Right lobe of liver (tissue), 6 donors: Measurements from ENCODE around the gene GPR3. TPM values are rescaled to one million over a fixed set of nuclear protein-coding genes. Genes with fewer than 3 reads are reported as not detected.
A peak's percentile ranks its signal among the peaks of the same experiment; 100 is the strongest.

Experiments
- ATAC-seq, 4 donors: fragments of 200-7000 bp; cut with Tn5 transposase; one replicate each; pipeline ENCODE4 v1.9.1; 2020; ENCODE audit warnings: mild to moderate bottlenecking in 4 of 4, moderate library complexity in 4 of 4
- DNase-seq, 3 donors: peaks; one replicate each; pipeline ENCODE4 v3.0.0-alpha.2; 2020
- H3K27ac ChIP-seq, 3 donors: fragments of 200-600 bp; one replicate each; pipeline ENCODE4 v1.8.0; 2022
- H3K27me3 ChIP-seq, 2 donors: fragments of 200-600 bp; one replicate each; pipeline ENCODE4 v1.8.0; 2022
- H3K36me3 ChIP-seq, 4 donors: fragments of 200-600 bp; sonication (generic) in 1 of 4; one replicate each; pipeline versions ENCODE4 v1.5.1 to v1.8.0; 2017 to 2022; ENCODE audit warnings: control low read depth in 1 of 4
- H3K4me1 ChIP-seq, 4 donors: fragments of 200-600 bp; sonication (generic) in 1 of 4; one replicate each; pipeline versions ENCODE4 v1.5.1 to v1.8.0; 2017 to 2022; ENCODE audit warnings: control low read depth in 1 of 4
- H3K4me3 ChIP-seq, 3 donors: fragments of 200-600 bp; one replicate each; pipeline ENCODE4 v1.8.0; 2022
- H3K9me3 ChIP-seq, 4 donors: fragments of 200-600 bp; sonication (generic) in 1 of 4; one replicate each; pipeline versions ENCODE4 v1.5.1 to v1.8.0; 2017 to 2022; ENCODE audit warnings: control low read depth in 1 of 4
- POLR2A ChIP-seq: fragments of 450-650 bp; IDR thresholded peaks from one replicate; pipeline ENCODE4 v1.6.1; 2017; ENCODE audit warnings: antibody characterized with exemption, mild to moderate bottlenecking
- WGBS: methylation state at CpG from one replicate; pipeline ENCODE4 v1.1.6; 2018; ENCODE audit warnings: low coverage, low lambda C conversion rate; ENCODE audit not compliant: insufficient coverage; ENCODE audit errors: missing lambda C conversion rate; 5-methylcytosine and 5-hydroxymethylcytosine counted together
- intact Hi-C, 2 donors: fragments of 100-400 bp; cut with DNase I; formaldehyde crosslinking; loops; one replicate each; pipeline versions ENCODE4 v1.11.2 to v1.14.1; 2022
- total RNA-seq, 6 experiments: library from RNA; depleted of rRNA in 2 of 6; stranded (reverse); fragments of >200 nt in 2 of 6; fragmentation: NEBNext Ultra II Directional in 3 of 6; extraction: Animal tissue kit (Norgen Biotek cat#: 25700) in 3 of 6; gene quantifications; one replicate each; pipeline versions ENCODE4 v1.1.0 to v1.2.4, GENCODE V29; 2016 to 2023
- TF ChIP-seq, protein P1 (sequence below), 4 donors: fragments of 200-600 bp in 3 of 4; fragments of 450-650 bp in 1 of 4; IDR thresholded peaks; one replicate each; pipeline versions ENCODE4 v1.5.1 to v1.8.0; 2016 to 2022; ENCODE audit warnings: antibody characterized with exemption in 4 of 4, mild to moderate bottlenecking in 2 of 4
- donor health status: DM: no; HTN: yes; CAD: no.
- donor health status: DM: no; HTN: no; CAD: no.
- donor health status: DM: no; HTN: no; CAD: no.
- donor health status: DM: no; HTN: yes; CAD: no.
- donor health status: DM: no; HTN: yes; CAD: no.

GPR3 gene
- total RNA-seq, 6 experiments from 2014 or later: 0.19 to 0.43 TPM; not detected in 4

DNA sequence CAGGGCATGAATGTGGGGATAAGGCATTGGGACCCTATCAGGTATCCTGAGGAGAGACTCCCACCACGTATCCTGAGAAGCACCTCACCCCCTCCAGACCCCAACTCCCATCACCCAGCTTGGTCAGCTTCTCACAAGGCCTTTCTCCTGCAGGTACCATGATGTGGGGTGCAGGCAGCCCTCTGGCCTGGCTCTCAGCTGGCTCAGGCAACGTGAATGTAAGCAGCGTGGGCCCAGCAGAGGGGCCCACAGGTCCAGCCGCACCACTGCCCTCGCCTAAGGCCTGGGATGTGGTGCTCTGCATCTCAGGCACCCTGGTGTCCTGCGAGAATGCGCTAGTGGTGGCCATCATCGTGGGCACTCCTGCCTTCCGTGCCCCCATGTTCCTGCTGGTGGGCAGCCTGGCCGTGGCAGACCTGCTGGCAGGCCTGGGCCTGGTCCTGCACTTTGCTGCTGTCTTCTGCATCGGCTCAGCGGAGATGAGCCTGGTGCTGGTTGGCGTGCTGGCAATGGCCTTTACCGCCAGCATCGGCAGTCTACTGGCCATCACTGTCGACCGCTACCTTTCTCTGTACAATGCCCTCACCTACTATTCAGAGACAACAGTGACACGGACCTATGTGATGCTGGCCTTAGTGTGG lies 1.3 kb downstream of the GPR3 start:
- Histone ChIP-seq H3K36me3 (no peaks in the 10 kb centered on the region), H3K4me1 (peaks cover 0 to 6% (median 0%) of the 10 kb centered on the region in 4 donors), H3K9me3 (no peaks in the 10 kb centered on the region), H3K27ac (no peak overlapping the region), H3K27me3 (no peaks in the 10 kb centered on the region), H3K4me3 (no peak overlapping the region)
- DNase-seq (no peak), ATAC-seq (no peak)
- 92% methylated on average over 6 of the region's 18 CpGs for WGBS
- TF ChIP-seq POLR2A: no peak
- TF ChIP-seq, protein P1, sequence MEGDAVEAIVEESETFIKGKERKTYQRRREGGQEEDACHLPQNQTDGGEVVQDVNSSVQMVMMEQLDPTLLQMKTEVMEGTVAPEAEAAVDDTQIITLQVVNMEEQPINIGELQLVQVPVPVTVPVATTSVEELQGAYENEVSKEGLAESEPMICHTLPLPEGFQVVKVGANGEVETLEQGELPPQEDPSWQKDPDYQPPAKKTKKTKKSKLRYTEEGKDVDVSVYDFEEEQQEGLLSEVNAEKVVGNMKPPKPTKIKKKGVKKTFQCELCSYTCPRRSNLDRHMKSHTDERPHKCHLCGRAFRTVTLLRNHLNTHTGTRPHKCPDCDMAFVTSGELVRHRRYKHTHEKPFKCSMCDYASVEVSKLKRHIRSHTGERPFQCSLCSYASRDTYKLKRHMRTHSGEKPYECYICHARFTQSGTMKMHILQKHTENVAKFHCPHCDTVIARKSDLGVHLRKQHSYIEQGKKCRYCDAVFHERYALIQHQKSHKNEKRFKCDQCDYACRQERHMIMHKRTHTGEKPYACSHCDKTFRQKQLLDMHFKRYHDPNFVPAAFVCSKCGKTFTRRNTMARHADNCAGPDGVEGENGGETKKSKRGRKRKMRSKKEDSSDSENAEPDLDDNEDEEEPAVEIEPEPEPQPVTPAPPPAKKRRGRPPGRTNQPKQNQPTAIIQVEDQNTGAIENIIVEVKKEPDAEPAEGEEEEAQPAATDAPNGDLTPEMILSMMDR (IDR thresholded peaks at IDR 0.05): no peak
- intact Hi-C loops: loop anchor here in 1 of 2 donors (5.0 kb wide), 2 partner anchors 36 to 91 kb away; no protein-coding TSS in a partner anchor

DNA sequence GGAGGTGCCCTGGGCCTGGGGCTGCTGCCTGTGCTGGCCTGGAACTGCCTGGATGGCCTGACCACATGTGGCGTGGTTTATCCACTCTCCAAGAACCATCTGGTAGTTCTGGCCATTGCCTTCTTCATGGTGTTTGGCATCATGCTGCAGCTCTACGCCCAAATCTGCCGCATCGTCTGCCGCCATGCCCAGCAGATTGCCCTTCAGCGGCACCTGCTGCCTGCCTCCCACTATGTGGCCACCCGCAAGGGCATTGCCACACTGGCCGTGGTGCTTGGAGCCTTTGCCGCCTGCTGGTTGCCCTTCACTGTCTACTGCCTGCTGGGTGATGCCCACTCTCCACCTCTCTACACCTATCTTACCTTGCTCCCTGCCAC lies 1.8 kb downstream of the GPR3 start:
- 100% methylated on average over 1 of the region's 9 CpGs for WGBS
- intact Hi-C loops: loop anchor here in 1 of 2 donors (5.0 kb wide), 2 partner anchors 37 to 92 kb away; no protein-coding TSS in a partner anchor
- Histone ChIP-seq H3K4me1 (peaks cover 0 to 6% (median 0%) of the 10 kb centered on the region in 4 donors), H3K4me3 (no peak overlapping the region), H3K27ac (no peak overlapping the region), H3K36me3 (no peaks in the 10 kb centered on the region), H3K27me3 (no peaks in the 10 kb centered on the region), H3K9me3 (no peaks in the 10 kb centered on the region)
- no peak for DNase-seq
- ATAC-seq: no peak
- no peak for TF ChIP-seq POLR2A
- TF ChIP-seq, protein P1 (IDR thresholded peaks at IDR 0.05): no peak

DNA sequence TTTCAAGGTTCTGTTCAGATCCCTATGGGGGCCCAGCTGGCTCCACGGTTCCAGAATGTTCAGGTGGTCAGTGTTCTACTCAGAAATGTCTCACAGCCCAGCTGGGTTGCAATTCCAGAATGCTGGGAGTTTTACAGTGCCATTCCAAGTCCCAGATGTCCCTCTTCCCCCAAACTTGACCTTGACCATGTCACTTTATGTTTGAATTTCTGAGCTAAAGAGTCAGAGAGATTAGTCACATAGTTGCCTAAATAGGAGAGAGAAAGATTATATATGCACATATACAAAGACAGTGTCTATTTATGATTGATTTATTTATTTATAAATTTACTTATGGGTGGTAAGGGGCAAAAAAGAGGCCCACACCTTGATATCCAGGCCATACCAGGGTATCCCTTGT lies 2.5 kb downstream of the GPR3 start:
- Histone ChIP-seq H3K27me3 (no peaks in the 10 kb centered on the region), H3K4me1 (peaks cover 0 to 6% (median 0%) of the 10 kb centered on the region in 4 donors), H3K4me3 (no peak overlapping the region), H3K27ac (no peak overlapping the region), H3K9me3 (no peaks in the 10 kb centered on the region), H3K36me3 (no peaks in the 10 kb centered on the region)
- TF ChIP-seq, protein P1 (IDR thresholded peaks at IDR 0.05): no peak
- no peak for TF ChIP-seq POLR2A
- intact Hi-C loops: loop anchor here (5.0 kb wide), 3 partner anchors 38 to 98 kb away; no protein-coding TSS in a partner anchor
- no peak for ATAC-seq
- DNase-seq: no peak
- WGBS: no CpG with 5 or more reads among the region's 1 CpG

DNA sequence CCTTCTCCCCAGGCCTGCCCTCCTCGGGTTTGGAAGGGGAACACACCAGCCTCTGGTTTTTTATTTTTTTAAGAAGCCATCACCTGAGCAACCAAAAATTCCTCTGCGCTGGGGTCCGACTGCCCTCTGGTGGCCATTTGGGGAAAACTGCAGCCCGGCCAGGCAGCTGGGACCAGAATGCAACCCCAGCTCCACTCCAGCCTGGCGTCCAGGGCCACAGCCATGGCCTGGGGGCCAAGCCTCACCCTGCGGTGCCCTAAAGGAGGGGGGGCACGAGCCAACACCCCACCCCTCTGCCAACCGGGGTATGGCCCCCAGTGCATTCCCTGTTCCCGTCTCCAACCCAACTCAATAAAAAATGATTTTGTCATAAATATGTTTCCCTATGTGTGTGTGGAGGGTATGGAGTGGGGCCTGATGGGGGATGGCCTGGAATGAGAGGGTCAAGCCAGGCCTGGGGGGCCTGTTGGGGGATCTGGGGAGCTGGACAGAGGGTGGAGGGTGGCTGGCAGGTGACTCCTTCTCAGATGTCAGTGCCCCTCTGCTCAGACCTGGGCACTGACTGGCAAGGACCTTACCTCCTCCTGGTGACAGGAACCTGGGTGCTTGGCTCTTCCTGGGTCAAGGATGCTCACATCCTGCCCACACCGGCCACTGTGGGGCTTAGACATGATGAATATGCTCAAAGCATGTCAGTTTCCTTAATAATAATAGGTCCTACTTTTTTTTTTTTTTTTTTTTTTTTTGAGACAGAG lies 3.2 kb downstream of the GPR3 start:
- WGBS: 4% methylated on average over 9 of the region's 10 CpGs
- H3K9me3 ChIP-seq: no peaks in the 10 kb centered on the region
- H3K27me3 ChIP-seq: no peaks in the 10 kb centered on the region
- intact Hi-C loops: loop anchor here in 1 of 2 donors (5.0 kb wide), 1 partner anchor 98 kb away; no protein-coding TSS in a partner anchor
- no peak overlapping the region for H3K27ac ChIP-seq
- H3K36me3 ChIP-seq: no peaks in the 10 kb centered on the region
- ATAC-seq (peak; percentile 66 to 80 (median 72)), DNase-seq (peak; percentile 75 to 80 (median 78))
- no peak overlapping the region for H3K4me3 ChIP-seq
- TF ChIP-seq, protein P1 (IDR thresholded peaks at IDR 0.05): peak; percentile 93 to 95 (median 94)
- TF ChIP-seq POLR2A: no peak
- peaks cover 0 to 6% (median 0%) of the 10 kb centered on the region in 4 donors for H3K4me1 ChIP-seq
